A673 (cell line): ENCODE measurements around the gene ZMYND11. TPM values are rescaled to one million over a fixed set of nuclear protein-coding genes. Genes with fewer than 3 reads are reported as not detected.

ENCODE experiments used
- BruUV-seq: library from RNA; stranded (reverse); fragments of 400-500 nt; replicated peaks from 2 replicates; lab custom pipeline; 2021; lab: Mats Ljungman, UMichigan
- CTCF ChIA-PET: fragments of 300-600 bp; sonication (Branson Sonifier 250); formaldehyde crosslinking; loops from one replicate; lab custom pipeline; 2022; ENCODE audit warnings: antibody characterized with exemption; lab: Charles Lee
- POLR2A ChIA-PET: fragments of 300-600 bp; sonication (Branson Sonifier 250); formaldehyde crosslinking; loops from one replicate; lab custom pipeline; 2022; ENCODE audit warnings: antibody characterized with exemption; ENCODE audit not compliant: low non-redundant PET; lab: Charles Lee
- DNase-seq: peaks from one replicate; pipeline ENCODE4 v3.0.0-alpha.2; 2015; ENCODE audit warnings: low spot score
- H3K27ac ChIP-seq: fragments of 200-600 bp; sonication (generic); 2 replicates; pipeline ENCODE4 v1.5.1; 2016; ENCODE audit warnings: mixed run types, low read depth, mild to moderate bottlenecking, mixed read lengths, antibody characterized with exemption, low read length; ENCODE audit not compliant: poor library complexity, severe bottlenecking
- H3K27me3 ChIP-seq: fragments of 200-600 bp; sonication (generic); replicated peaks from 2 replicates; pipeline ENCODE4 v1.6.1; 2017; ENCODE audit warnings: mixed run types, low read depth, mild to moderate bottlenecking, mixed read lengths, antibody characterized with exemption, low read length; ENCODE audit not compliant: insufficient read depth, poor library complexity
- H3K36me3 ChIP-seq: fragments of 200-600 bp; sonication (generic); 2 replicates; pipeline ENCODE4 v1.6.1; 2016; ENCODE audit warnings: mixed run types, mild to moderate bottlenecking, mixed read lengths, antibody characterized with exemption, low read length; ENCODE audit not compliant: insufficient read depth, poor library complexity, severe bottlenecking
- H3K4me1 ChIP-seq: fragments of 200-600 bp; sonication (generic); 2 replicates; pipeline ENCODE4 v1.6.1; 2017; ENCODE audit warnings: mixed run types, mild to moderate bottlenecking, mixed read lengths, antibody characterized with exemption, low read length; ENCODE audit not compliant: insufficient read depth, poor library complexity, severe bottlenecking
- H3K4me3 ChIP-seq: fragments of 200-600 bp; sonication (generic); 2 replicates; pipeline ENCODE4 v1.5.1; 2016; ENCODE audit warnings: low read depth, mixed run types, mild to moderate bottlenecking, mixed read lengths, low read length; ENCODE audit not compliant: poor library complexity, severe bottlenecking
- H3K9me3 ChIP-seq: fragments of 200-600 bp; sonication (generic); 2 replicates; pipeline ENCODE4 v1.6.1; 2016; ENCODE audit warnings: mixed run types, low read depth, mild to moderate bottlenecking, mixed read lengths, antibody characterized with exemption, low read length; ENCODE audit not compliant: poor library complexity, severe bottlenecking
- EZH2 ChIP-seq: fragments of 200-600 bp; sonication (generic); IDR thresholded peaks from 2 replicates; pipeline ENCODE4 v1.6.1; 2017; ENCODE audit warnings: borderline replicate concordance, low read depth, mild to moderate bottlenecking, mixed read lengths, antibody characterized with exemption, low read length; ENCODE audit not compliant: poor library complexity, severe bottlenecking
- intact Hi-C: fragments of 100-400 bp; cut with micrococcal nuclease; formaldehyde crosslinking; loops from one replicate; pipeline ENCODE4 v1.10.0; 2022; ENCODE audit not compliant: unreplicated experiment
- total RNA-seq: library from RNA; stranded (reverse); gene quantifications from 2 replicates; pipeline ENCODE4 v1.2.3, GENCODE V29; 2021
- TF ChIP-seq, protein P1 (sequence below): fragments of 300-800, 200-600 bp; sonication (generic); conservative IDR thresholded peaks from 2 replicates; pipeline ENCODE4 v1.5.1; 2017; ENCODE audit warnings: low read depth, mild to moderate bottlenecking, antibody characterized with exemption, low read length, moderate library complexity, mixed read lengths

The ZMYND11 gene
- total RNA-seq, 1 experiment from 2014 or later: 82.8 TPM

DNA sequence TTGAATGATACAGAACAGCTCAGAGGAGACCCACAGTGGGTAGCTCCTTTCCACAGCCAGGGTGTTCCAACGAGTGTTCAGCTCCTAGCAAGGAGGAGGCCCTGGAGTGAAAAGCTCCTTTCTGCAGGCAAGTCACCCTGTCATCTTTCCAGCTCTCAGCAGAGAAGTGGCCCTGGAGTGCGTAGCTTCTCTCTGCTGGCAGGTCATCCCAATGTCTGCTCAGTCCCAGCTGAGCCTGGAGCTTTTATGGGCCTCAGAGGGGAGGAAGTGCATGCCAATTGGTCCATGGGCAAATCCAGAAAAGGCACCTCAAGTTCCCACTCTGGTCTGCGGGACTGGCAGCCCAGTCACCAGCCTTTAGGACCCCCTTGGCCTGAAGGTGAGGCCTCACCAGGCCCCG lies 30.8 kb upstream of the ZMYND11 start:
- ChIA-PET POLR2A (no interaction called here), CTCF (interaction anchor here (0.6 kb wide), 1 partner anchor 29 kb away, joined by 4 read pairs; no protein-coding TSS in a partner anchor)
- no peak overlapping the region for H3K27ac ChIP-seq
- H3K4me3 ChIP-seq: no peak overlapping the region
- H3K27me3 ChIP-seq: no peaks in the 10 kb centered on the region
- intact Hi-C loops: no loop called here
- no peaks in the 10 kb centered on the region for H3K9me3 ChIP-seq
- DNase-seq: no peak
- H3K4me1 ChIP-seq: no peaks in the 10 kb centered on the region
- no TSS peak for BruUV-seq
- H3K36me3 ChIP-seq: no peaks in the 10 kb centered on the region
- no peak for TF ChIP-seq EZH2
- TF ChIP-seq, protein P1, sequence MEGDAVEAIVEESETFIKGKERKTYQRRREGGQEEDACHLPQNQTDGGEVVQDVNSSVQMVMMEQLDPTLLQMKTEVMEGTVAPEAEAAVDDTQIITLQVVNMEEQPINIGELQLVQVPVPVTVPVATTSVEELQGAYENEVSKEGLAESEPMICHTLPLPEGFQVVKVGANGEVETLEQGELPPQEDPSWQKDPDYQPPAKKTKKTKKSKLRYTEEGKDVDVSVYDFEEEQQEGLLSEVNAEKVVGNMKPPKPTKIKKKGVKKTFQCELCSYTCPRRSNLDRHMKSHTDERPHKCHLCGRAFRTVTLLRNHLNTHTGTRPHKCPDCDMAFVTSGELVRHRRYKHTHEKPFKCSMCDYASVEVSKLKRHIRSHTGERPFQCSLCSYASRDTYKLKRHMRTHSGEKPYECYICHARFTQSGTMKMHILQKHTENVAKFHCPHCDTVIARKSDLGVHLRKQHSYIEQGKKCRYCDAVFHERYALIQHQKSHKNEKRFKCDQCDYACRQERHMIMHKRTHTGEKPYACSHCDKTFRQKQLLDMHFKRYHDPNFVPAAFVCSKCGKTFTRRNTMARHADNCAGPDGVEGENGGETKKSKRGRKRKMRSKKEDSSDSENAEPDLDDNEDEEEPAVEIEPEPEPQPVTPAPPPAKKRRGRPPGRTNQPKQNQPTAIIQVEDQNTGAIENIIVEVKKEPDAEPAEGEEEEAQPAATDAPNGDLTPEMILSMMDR: no peak

DNA sequence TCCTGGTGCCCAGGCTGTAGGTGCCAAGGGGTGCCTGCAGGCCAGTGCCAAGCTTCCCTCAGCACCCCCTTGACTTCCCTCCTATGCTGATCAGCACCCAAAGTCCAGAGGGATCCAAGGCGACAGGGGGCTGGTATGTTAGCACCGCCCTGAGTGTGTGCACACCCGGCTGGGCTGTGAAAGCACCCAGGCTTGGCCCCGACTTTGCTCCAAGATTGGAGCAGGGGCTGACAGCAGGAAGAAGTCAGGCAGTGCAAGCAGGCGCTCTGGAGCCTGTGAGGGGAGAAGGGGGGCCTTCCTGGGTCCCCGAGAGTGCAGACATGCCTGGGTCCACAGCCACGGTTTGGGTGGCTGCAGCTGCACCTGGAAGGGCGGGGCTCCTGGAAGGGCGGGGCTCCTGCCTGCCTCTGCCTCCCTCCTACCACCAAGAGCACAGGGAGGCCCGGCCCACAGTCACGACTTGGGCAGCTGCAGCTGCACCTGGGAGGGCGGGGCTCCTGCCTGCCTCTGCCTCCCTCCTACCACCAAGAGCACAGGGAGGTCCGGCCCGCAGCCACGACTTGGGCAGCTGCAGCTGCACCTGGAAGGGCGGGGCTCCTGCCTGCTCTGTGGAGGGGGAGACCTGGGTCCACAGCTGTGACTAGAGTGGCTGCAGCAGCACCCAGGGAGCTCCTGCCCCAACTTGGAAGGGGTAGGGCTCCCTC lies 30.2 kb upstream of the ZMYND11 start:
- no peak for DNase-seq
- Histone ChIP-seq H3K27me3 (no peaks in the 10 kb centered on the region), H3K27ac (no peak overlapping the region), H3K4me1 (no peaks in the 10 kb centered on the region), H3K4me3 (no peak overlapping the region), H3K36me3 (no peaks in the 10 kb centered on the region), H3K9me3 (no peaks in the 10 kb centered on the region)
- no TSS peak for BruUV-seq
- CTCF ChIA-PET: no interaction called here
- intact Hi-C loops: no loop called here
- POLR2A ChIA-PET: no interaction called here
- TF ChIP-seq, protein P1: no peak
- TF ChIP-seq EZH2: no peak

DNA sequence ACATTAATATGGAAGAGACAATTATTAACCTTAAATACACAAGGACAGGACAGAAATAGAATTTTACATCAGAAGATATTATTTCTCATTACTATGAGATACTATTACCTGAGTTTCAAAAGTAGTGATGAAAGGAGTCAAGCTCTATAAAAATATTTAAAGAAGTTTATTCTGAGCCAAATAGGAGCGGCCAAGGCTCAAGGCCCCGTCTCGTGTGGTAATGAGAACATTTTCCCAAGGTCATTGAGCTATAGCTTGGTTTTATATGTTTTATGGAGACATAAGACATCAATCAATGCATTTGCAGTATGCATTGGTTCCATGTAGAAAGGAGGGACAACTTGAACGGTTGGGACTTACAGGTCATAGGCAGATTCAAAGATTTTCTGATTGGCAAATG lies 29.4 kb upstream of the ZMYND11 start:
- intact Hi-C loops: no loop called here
- POLR2A ChIA-PET: no interaction called here
- no TSS peak for BruUV-seq
- Histone ChIP-seq H3K9me3 (no peaks in the 10 kb centered on the region), H3K4me3 (no peak overlapping the region), H3K36me3 (no peaks in the 10 kb centered on the region), H3K27me3 (no peaks in the 10 kb centered on the region), H3K4me1 (no peaks in the 10 kb centered on the region), H3K27ac (no peak overlapping the region)
- DNase-seq: no peak
- CTCF ChIA-PET: no interaction called here
- TF ChIP-seq EZH2: no peak
- TF ChIP-seq, protein P1: no peak
